M059J (cell line): ENCODE measurements around the gene UPF3A. TPM values are rescaled to one million over a fixed set of nuclear protein-coding genes. Genes with fewer than 3 reads are reported as not detected.
"Not testable (repeated sequence)": the region's sequence is repeated elsewhere in the genome, so short reads cannot be mapped to it uniquely, and the experiment has no call there.

Experiments
- DNase-seq: peaks from one replicate; pipeline ENCODE4 v3.0.0-alpha.2; 2012; ENCODE audit warnings: low read depth
- total RNA-seq: library from RNA; depleted of rRNA; stranded (reverse); fragments of >200 nt; shearing (Covaris generic); gene quantifications from 2 replicates; pipeline ENCODE4 v1.2.3, GENCODE V29; 2014

The UPF3A gene
- total RNA-seq, 1 experiment from 2014 or later = 17.9 TPM

DNA sequence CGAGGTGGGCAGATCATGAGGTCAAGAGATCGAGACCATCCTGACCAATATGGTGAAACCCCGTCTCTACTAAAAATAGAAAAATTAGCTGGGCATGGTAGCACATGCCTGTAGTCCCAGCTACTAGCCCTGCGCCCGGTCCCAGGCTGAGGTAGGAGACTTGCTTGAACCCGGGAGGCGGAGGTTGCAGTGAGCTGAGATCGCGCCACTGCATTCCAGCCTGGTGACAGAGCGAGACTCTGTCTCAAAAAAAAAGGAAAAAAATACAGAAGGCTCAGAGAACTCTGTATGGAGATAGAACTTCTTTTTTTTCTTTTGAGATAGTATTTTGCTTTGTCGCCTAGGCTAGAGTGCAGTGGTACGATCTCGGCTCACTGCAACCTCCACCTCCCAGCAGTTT lies 17.1 kb upstream of the UPF3A start:
- not testable (repeated sequence) for DNase-seq

GRCh38 chr13:114264886-114265611 lies 16.4 kb upstream of the UPF3A start:
- no peak for DNase-seq

DNA sequence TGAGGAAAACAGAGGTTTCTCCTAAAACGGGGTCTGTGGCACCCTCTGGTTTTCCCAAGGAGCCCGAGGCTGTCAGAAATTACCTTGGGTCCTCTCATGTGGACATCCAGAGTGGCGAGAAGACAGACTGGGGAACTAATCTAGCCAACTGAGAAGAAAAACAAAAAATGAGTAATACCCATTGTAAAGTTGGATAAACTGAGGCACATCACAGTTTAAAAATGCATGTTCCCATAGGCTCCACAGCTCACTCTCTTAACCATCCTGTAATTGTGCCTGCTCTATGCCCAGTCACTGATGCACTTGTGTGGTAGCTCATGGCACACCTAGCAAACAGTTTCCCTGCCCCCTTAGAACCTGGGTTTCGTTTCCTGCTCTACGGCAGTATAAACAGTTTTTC lies 15.2 kb upstream of the UPF3A start:
- DNase-seq = no peak

DNA sequence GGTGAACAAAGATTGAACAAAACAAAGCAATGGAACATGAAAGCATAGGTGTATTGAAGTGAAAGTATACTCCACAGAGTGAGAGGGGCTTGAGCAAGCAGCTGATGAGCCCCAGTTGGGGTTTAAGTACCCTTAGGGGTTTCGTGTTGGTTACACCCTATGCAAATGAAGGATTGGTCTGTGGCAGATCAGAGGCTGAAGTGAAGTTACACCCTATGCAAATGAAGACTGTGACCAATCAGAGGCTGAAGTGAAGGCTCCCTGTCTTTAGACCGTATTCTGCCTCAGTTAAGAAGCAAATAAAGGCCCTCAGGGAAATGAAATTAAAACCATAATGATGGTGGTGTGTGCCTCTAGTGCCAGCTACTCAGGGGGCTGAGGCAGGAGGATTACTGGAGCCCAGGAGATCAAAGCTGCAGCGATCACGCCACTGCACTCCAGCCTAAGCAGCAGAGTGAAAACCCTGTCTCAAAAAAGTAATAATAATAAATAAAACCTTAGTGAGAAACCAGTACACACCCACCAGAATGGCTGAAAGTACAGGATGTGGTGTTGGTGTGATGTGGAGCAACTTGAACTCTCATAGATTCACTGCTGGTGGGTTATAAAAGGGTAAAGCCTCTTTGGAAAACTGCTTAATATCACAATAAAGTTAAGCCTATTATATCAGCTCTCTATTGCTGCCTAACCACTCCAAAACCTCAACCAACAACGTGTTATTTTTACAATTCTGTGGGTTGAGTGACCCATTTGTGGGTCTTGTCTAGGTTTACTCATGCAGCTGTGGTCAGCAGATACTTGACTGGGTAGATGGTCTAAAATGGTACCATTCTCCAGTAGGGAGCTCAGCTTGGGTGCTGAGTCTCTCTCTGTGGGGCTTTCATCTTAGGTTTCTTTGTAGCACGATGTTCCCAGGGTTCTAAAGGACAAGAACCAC lies 12.8 kb upstream of the UPF3A start:
- no peak for DNase-seq

DNA sequence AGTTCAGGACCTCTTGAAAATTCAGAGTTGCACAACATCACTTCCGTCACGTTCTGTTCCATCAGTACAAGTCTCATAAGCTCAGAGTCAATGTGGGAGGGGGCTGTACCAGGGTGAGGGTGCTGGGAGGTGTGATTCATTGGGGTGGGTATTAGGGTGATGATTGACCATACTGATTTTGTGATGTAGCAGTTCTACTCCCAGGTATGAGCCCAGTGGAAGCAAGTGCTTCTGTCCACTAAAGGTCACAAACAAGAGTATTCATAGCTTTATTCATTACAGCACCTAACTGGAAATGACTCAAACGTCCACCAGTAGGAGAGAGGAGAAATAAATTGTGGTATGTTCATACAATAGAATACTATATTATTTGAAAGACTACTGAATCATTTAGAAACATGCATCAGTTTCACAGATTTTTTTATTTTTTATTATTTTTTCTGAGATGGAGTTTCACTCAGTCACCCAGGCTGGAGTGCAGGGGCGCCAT lies 12.1 kb upstream of the UPF3A start:
- DNase-seq = no peak

DNA sequence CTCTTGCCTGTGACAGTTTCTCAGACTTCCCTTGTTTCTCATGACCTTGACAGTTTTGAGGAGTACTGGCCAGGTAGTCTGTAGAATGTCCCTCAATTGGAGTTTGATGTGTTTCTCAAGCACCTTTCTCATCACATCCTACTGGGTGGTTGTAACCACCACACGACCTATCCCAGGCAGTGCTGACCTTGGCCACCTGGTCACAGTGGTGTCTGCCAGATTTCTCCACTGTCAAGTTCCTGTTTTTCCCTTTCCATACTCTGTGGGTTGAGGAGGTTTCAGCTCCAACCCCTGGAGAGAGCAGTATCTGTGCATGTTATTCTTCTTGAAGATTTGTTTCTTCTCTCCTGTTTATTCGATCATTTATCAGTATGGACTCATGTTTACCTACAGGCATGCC lies 8.4 kb upstream of the UPF3A start:
- DNase-seq = no peak

DNA sequence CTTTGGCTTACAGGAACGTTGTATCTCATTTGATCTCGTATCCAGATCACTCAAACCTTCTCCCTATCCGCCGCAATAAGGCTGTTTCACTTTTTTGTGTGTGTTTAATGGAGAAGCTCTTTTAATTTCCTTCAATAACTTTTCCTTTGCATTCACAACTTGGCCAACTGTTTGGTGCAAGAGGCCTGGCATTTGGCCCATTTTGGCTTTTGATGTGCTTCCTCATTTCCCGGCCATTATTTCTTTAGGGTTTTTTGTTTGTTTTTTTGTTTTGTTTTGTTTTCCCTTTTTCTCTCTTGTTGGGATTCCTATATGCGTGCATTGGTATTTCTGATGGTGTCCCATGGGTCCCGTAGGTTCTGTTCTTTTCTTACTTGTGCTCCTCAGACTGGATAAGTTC lies 6.1 kb upstream of the UPF3A start:
- no peak for DNase-seq

GRCh38 chr13:114279146-114279545 lies 2.3 kb upstream of the UPF3A start:
- DNase-seq = no peak

- DNase-seq = no peak
These were observed 1.5 kb upstream of the UPF3A start for GRCh38 chr13:114279758-114280355.

DNA sequence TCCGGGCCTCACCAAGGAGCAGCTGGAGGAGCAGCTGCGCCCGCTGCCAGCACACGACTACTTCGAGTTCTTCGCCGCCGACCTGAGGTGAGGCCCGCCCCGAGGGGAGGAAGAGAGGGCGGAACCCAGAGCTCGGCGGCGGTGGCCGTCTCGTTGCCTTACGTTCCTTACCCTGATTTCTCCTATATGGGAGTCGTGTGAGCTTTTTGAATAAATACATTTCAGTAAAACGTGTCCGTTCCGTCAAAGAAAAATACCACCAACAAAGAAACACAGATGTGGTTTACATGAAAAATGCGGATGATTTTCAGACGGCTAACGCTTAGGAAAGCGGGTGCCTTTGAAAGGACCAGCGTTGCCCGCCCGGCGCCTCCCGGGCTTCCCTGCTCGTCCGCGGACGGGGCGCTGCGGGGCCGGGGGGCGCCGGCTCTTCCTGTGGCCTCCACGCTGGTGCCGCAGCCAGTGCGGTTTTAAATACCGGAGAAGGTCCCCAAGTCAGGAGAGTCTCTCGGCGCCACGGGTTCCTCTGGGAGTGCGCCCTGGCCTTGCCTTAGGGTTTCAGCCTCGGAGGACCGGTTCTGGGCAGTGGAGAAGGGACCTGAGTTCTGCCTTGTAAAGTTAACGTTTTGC lies 755 bp downstream of the UPF3A start:
- DNase-seq = peak; percentile 70

DNA sequence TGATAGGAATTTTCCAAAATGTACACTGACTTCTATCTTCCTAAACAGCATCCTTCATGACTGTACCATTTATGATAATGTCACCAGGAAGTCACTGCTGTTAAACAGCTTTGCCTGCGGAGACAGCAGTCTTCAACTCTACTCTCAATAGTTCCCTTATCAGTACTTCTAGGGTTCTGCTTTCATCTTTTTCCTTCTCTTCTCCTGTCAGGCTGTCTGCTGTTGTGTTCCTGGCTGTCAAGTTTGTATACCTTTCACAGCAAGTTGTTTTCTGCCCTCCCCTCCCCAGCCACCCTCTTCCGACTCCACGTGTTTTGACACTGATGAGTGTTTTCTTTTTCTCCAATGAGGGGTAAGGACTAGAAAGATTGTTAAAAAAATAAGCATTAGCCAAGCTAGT lies 2.2 kb downstream of the UPF3A start:
- no peak for DNase-seq

- DNase-seq = no peak
These were observed 3.3 kb downstream of the UPF3A start for GRCh38 chr13:114284680-114285079.

DNA sequence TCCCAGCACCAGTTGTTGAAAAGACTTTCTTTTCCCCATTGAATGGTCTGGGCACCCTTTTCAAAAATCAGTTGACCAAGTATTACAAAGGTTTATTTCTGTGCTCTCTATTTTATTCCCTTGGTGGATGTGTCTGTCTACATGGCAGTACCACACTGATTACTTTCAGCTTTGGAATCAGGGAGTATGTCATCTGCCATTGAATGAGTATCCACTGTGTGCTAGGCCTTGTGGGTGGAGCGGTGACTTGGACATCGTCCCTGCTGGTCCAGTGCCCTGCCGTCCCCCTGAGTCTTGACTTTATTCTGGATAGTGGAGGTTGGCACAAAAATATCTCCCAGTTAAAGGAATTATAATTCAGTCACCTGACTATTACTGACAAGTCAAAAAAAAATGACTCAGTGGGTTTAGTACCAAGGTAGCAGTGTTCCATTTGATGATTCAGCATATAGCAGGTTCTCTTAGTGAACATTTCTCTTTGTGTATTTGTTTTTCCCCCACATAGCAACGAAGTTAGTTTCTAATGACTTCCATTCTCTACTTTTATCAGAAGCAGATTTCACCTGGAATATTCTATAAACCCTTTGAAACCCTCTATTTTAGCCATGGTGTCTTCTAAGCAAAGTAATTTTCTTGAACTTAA lies 3.9 kb downstream of the UPF3A start:
- peak; percentile 63 for DNase-seq

- DNase-seq = no peak
These were observed 5.4 kb downstream of the UPF3A start for GRCh38 chr13:114286808-114287207.

GRCh38 chr13:114288157-114288591 lies 6.8 kb downstream of the UPF3A start:
- no peak for DNase-seq

DNA sequence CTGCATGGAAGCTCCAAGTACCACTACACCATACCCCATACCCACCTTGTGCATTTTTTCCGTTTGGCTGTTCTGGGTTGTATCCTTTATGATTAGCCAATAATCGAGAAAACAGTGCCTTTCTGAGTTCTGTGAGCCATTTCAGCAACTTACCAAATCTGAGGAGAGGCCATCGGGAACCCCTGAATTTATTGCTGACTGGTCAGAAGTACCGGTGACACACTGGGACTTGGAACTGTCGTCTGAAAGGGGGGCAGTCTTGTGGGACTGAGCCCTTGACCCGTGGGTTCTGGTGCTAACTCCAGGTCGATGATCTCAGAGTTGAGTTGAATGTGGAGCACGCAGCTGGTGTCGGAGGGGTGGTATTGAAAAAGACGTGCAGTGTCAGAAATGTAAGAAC lies 15.0 kb downstream of the UPF3A start:
- no peak for DNase-seq

- DNase-seq = no peak
These were observed 15.5 kb downstream of the UPF3A start for GRCh38 chr13:114296902-114297301.

DNA sequence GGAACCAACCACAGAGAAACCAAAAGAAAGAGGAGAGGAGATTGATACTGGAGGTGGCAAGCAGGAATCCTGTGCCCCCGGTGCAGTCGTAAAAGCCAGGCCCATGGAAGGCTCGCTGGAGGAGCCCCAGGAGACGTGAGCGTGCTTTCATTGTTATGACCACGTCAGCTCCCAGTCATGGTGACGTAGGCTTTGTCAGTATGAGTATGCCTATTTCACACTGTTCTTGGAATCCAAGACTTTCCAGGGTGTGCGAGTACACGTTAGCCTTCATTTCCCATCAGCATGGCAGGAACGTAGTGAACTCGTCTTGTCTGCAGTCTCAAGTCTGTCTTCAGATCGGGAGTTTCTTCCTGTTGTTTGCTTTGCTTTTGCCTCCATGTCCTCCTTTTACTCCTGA lies 17.5 kb downstream of the UPF3A start:
- DNase-seq = no peak

DNA sequence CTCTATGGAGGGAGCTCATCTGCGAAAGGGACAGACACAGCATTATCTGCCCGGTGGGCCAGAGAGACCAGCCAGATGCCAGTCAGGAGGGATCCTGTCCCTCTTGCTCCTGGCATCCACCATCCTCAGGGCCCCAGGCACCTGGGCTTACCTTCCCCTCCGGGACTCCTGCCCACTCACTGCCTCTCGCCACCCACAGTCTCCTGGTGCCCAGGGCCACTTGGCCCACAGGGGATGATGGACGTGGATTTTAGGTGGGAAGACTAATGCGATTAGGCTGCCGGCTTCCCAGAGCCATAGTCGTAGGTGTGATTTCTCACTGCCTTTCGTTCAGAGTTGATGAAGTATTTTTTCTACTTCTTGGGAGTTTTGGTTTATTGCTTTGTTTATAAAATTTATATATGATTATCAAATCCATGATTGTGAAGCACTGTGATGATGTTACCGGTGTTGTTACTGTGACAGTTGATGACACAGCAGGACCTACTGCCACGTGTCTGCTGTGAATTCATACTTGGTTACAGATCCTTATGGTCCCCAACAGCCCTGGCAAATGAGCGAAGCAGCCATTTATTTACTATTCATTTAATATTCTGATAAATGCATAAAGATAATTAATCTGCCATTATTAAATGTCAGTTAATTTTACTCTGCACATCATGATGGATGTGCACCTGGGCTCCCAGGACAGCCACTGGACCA lies 18.4 kb downstream of the UPF3A start:
- DNase-seq = no peak

GRCh38 chr13:114303700-114304327 lies 22.4 kb downstream of the UPF3A start:
- no peak for DNase-seq
